RPMI7951 (cell line): ENCODE measurements around the gene MVB12B. TPM values are rescaled to one million over a fixed set of nuclear protein-coding genes. Genes with fewer than 3 reads are reported as not detected.

ENCODE experiments used
- DNase-seq: peaks from one replicate; pipeline ENCODE4 v3.0.0-alpha.2; 2012; ENCODE audit warnings: low read depth
- total RNA-seq: library from RNA; depleted of rRNA; stranded (reverse); fragments of >200 nt; shearing (Covaris generic); gene quantifications from 2 replicates; pipeline ENCODE4 v1.2.3, GENCODE V29; 2014

Gene MVB12B
- total RNA-seq, 1 experiment from 2014 or later = 2.2 TPM

DNA sequence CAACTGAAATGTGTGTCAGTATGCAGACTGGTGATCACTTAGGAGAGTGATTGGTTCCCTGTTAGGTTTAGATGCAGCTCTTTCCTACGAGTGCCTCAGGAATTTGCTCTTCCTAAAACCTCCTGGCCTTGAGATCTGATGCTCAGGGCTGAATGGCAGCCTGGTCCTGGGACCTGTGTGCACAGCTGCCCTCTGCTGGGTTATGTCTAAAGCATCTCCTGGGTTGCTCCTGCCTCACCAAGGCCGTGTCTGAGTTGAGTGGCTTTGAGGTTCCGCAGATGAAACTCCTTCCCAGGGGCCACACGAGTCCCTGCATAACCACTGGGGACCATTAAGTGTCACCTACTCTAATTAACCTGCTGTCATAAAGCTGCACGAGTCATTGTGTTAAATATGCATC, 59.5 kb downstream of the MVB12B start:
- no peak for DNase-seq

DNA sequence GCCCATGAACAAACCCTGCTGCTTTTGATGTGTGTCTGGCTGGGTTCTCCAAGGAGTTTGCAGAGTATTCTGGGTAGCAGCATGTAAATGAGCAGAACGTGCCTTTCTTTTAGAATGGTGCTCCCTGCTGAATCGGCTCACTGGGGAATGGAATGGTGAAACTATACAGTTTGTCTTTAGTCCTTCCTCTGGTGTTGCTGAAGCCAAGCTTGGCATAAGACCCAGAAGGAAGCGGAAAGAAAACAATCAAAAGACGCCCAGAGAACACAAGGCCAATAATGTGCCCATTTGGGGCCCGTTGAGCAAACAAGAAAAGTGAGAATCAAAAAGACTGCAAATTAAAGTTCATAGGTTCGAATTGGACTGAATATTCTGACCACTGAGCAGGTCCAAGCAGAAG, 60.1 kb downstream of the MVB12B start:
- no peak for DNase-seq

DNA sequence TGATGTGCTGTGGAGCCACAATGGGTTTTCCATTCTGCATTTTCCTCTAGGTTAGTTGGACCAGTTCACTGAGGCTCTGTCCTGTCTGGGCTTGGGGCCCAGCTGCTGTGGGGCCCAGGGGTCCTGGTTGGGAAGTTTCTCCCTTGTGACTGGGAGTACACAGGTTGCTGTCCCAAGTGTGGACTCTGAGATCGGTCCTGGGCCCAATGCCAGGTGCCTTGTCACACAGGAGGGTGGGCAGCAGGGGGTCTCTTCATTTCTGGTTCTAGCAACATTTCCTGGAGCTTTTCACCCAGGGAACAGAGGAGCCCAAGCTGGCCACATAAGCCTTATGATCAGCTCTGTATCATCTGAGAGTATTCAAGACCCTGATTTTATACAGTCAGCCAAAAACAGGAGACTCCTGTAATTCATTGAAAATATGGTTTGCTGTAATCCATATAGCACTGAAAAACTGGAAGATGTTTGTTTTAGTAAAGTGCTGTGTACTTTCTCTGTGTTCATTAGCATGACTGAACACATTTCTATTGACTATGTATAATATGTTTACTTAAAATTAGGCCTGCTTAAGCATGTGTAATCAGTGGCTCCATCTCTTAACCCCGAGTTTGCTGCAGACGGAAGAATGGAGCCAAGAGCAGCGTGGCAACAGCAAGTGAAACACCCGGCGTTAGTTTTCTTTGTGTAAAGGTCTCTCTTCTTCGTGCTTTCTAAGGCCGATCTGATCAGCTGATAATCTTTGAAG, 62.5 kb downstream of the MVB12B start:
- no peak for DNase-seq

DNA sequence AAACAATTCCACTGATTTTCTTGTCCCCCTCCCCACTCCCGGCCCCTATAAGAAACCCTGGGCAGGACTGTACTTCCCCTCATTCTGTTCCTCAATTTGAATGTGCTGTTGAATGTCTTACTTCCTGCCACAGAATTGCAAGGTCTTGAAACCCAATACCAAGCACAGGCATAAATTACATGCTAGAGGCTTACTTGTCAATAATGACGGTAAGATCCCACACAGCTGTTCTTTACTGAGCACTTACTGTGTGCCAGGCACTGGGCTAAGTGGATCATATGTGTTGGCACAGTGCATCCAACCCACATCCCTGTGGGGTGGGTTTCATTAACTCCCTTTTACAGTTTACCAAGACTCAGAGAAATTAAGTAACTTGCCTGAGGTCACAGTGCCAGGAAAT, 63.4 kb downstream of the MVB12B start:
- no peak for DNase-seq

DNA sequence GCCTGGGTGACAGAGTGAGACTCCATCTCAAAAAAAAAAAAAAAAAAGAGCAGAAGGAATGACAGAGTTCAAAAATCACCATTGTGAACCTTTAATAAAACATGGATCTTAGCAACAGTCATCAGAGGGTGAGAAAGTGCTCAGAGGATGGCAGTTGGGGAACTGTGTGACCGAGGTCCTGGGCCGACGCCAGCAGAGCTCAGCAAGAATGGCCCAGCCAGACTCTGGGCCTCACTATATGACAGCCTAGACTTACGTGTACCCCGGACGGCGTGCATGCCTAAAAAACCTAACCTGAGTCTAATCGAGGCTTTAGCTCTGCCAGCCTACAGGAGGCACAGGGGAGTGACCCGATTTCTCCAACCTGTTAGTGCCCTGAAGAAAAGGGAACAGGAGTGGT, 64.3 kb downstream of the MVB12B start:
- DNase-seq = no peak

DNA sequence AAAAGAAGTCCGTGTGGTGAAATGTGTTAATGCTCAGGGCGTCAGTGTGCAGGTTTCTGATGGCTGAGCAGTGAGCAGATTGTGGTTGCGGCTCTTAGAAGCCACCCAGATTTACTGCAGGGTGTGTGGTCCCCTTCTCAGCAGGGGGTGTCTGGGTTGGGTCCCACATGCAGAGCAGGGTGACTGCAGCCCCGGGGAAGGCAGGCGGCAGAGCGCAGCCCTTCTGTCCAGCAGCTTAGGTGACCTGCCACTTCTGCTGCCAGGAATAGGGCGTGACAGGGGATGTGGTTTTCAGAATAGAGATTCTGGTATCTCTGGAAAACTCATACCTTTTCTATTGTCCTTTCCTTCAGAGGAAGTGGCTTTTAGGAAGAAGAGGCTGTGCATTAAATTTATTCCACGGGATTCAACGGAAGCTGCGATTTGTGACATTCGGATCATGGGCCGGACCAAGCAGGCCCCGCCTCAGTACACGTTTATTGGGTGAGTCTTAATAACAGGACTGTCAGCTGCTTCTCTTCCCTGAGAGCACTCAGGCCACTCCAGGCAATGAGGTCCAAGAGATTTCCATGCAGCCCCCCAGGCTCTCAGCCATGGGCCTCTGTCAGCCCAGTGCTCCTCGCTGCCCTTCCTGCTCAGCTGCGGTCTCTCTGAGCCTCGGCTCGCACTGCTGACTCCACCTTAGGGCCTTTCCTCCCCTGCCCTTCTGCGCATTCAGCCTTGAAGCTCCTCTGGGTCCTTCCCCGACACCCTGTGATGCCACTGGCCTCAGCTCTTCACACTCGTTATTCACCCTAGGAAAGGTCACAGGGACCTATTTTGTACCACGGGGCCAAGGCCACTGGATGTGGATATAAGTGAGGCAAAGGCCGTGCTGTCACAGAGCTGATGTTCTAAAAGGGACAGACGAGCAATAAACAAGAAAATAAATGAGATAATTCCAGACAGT, 65.4 kb downstream of the MVB12B start:
- no peak for DNase-seq

DNA sequence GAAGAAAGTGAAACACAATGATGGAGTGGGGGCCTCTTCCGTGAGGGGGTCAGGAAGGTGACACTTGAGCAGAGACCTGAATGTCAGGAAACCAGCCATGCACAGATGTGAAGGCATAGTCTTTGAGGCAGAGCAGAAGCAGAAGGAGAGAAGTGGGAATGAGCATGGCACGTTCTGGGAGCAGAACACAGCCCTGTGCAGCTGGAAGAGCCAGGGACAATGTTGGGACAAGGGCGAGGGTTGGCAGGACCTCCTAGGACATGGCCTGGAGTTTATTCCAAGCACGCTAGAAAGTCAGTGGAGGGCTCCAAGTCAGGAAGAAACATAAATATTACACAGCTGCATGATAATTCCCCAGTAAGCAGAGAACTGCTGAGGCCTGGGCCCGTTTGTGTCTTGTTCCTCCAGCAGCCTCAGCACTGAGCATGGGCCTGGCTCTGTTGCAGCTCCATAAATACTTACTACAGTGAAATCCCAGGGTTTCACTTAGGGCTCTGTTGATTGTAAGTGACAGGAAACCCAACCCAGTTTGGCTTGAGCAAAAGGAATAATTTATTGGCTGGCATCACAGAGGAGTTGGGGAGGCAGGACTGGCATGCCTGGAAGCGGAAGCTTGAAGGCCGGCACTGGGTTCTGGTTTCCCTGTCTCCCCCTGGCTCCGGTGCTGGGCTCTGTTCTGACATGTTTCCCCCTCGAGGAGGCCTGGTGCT, 66.2 kb downstream of the MVB12B start:
- no peak for DNase-seq

DNA sequence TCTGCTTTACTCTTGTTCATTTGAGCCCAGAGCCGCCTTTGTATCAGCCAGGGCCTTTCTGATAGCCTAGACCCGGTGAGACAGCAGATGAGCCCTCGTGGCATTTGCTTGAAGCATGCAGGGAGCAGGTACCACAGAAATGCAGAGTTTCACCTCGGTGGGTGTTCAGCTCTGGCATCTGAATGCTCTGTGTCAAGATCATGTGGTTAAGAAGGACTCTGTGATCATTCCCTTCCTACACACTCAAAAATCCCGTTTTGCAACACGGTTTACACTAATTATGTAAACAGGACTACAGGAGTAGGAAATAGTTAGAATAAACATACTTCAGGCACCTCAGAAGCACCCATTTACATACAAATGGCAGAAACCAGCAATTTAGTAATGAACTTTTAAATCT, 67.2 kb downstream of the MVB12B start:
- no peak for DNase-seq

DNA sequence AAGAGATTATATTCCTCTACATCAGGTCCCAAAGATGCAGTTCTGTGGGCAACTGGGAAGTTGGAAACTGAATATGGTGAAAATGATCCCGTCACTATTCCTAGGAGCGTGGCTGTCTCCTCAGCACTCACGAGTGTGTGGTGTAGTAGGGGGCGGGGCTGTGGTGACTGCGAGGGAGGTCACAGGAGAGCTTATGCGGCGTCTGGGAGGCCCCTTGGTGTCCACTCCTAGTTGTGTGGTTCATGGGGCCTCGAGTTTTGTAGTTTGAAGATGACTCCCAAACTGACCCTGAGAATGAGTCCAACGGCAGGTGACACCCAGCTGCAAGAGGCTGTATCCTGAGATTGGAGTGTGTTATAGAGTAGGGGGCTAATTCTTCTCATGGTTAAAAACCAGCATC, 68.2 kb downstream of the MVB12B start:
- DNase-seq = no peak

DNA sequence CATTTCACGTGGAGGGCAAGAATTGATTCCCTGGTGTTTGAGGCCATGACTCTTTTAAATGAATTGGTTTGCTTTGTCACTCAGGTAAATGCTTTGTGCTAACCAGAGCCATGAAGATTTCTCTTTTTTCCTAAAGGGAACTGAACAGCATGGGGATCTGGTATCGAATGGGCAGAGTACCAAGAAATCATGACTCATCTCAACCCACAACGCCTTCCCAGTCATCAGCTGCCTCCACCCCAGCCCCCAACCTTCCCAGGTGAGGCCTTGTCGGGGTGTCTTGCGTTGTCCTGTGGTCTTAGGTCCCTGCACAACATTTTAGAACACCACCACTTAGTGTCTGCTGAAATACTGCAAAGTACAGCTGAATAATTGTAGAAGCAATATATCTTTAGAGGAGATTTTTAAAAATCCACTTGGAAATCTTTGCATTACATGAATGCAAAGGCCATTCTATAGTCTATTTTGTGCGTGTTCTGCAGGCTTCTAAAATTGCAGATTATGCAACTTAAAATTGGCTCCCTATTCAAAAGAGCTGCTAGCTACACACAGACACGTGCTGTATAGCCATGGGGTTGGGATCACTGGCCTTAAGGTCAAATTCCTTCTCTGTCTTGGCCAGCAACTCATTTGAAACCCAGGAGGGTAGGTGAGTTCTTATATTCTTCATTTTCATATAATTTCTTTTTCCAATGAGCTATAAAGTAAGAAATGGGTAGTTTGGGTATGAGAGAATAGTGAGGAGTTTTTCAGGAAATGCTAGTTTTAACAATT, 69.0 kb downstream of the MVB12B start:
- peak; percentile 62 for DNase-seq

DNA sequence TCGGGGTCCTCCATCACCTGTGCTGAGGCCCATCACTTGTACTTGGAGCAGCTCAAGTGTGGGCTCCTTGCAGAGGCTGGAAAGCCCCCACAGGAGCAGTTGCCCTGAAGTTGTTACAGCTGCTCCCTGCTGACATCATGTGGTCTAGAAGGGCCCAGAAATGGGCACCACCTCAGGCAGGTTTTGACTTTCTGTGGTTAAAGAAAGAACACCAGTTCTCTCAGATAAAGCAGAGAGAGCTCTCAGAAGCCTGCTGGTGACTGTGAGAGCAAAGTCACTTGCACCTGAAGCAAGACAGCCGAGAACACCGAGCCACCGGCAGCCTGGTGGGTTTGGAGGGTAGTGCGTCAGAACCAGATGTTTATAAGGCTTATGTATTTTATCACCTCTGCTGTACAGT, 70.4 kb downstream of the MVB12B start:
- DNase-seq = no peak

DNA sequence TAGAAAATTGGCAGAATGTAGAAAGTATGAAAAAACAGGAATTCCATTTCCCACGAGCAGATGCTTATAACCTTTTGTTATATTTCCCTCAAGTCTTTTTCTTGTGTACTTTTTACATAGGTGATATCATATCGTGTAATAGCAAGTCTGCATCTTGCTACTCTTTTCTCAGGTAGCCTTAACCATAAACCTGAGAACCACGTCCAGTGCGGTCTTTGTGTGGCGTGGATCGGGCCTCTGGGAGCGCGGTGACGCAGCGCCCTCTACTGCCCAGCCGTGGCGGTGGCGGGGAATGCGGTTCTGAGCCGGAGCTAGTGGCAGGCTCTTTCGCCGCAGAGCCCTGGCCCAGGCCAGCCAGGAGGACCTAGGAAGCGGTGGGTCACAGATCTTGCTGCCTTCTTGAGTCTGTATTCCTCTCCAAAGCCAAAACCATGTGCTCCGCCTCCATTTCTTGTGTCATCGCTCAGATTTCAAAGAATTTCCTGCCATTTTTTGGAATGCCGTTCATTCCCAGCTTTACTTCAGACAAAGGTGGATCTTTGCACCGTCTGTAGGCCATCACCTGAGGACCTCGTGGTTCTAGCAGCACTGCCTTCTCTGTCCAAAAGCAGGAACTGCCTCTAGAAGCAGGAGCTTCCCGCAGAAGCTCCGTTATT, 71.9 kb downstream of the MVB12B start:
- DNase-seq = peak; percentile 9

DNA sequence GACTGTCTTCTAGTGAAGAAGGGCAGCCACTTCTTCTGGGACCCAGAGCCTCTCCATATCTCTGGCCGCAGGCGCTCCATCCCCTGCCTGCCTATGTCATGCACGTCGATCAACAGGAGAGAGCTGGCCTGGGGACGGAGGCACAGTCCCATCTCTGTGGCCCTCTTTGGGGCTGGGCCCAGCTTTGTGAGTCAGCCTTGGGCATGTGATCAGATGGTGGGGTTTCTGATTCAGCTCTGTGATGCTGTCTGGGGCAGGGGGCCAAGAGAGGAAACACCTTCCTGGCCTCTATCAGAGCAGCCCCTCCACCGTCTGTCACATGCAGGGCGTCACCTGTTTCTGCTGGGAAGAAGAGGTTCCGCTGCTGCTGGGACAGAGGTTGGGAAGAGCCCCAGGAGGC, 72.6 kb downstream of the MVB12B start:
- no peak for DNase-seq

DNA sequence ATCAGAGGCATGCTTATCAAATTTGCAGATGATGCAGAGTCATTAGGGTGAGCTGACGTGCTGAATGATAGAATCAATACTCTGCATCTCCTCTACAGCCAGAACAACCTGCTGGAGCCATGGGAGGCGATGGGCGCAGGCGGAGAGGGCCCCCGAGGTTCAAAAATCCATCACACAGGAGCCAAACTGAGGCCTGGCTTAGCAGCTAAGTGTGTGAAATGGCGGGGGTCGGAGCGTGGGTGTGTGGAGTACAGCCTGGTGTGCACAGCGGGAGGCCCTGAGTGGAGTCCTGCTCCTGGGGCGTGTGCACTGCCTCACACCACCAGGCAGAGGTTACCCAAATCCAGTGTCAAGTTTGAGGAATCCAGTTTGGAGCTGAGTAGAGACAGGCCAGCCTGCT, 73.2 kb downstream of the MVB12B start:
- DNase-seq = no peak

DNA sequence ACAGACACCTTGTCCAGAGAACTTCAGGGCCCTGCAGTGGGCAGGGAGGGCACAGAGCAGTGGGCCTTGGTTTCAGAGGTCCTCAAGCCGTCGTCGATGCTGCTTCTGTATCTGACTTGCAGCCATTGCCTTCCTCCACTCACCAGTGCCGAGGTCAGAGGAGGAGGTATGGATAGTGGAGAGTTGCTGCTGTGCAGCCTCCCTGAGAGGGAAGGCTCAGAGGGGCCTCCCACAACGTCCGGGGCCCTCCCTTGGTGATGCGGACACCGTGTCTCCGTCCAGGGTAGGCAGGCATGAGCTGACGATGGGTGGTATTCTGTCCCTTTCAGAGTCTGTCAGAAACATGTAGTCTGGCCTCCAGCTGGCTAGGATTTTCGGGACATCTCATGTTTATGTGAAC, 73.9 kb downstream of the MVB12B start:
- DNase-seq = no peak

DNA sequence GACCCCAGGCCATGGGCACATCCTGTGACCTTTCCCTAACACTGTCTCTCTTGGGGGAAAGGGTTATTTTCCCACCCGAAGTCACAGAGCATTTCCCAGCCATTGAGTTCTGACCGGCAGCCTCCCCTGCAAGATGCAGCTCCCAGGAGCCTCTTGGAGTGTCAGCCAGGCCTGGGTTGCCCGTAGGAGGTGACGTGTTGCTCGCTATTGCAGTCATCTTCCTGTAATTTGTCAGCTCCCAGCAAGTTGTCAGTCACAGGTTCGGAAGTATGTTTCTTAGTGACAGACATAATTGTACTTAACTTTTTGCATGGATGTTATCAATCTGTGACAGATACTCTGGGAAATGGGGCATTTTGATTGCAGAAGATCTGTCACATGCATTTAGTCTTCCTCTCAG, 74.5 kb downstream of the MVB12B start:
- no peak for DNase-seq

DNA sequence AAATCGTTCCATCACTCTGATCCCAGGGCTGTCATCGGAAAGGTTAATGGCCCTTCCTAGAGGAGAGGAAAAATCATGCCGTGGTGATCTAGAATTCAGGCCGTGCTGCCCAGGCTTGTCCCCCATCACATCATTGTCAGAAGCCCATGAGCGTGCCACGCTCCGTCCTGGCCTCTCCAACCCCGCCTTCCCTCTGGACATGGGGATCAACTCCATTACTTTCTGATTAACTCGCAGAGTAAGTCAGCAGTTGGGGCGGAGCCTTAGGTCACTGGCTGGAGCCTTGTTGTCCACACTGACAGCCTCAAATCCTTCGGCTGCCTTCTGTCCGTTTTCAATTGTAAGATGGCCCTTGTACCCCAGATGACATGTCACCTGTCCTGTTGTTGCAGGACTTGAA, 75.0 kb downstream of the MVB12B start:
- no peak for DNase-seq

DNA sequence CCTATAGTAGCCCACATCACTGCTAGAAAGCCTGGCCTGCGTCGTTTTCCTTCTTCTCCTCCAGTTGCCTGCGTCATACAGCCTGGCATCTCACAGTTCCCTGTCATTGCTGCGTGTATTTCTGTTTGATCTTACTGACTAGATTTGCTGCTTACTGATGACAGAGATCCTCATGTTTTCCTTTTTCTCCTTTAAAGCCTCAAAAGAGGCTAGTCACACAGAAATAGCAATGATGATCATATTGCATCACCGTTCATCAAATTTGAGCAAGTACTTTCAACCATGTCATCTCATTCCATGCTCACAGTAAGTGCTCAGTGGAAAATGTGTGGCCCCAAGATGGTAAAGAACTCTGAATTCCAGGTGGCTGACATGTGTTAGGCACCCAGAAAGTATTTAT, 76.8 kb downstream of the MVB12B start:
- DNase-seq = no peak

DNA sequence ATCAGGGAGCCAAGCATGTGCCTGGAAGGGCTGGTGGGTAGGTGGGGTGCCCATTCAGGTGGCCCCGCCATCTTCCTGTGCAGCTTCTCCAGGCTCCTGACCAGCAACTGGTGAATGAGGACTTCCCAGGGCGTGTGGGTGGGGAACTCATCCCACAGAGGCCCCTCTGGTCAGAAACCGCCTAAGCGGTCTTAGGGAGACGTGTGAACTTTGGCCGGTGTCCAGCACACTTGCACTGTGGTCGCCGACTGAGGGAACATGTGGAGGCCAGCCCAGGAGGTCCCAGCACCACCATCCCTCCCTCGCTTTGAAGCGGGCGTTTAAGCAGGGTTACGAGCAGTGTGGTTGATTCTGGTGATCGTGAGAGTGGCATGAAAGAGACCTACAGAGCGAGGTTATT, 77.8 kb downstream of the MVB12B start:
- DNase-seq = no peak

DNA sequence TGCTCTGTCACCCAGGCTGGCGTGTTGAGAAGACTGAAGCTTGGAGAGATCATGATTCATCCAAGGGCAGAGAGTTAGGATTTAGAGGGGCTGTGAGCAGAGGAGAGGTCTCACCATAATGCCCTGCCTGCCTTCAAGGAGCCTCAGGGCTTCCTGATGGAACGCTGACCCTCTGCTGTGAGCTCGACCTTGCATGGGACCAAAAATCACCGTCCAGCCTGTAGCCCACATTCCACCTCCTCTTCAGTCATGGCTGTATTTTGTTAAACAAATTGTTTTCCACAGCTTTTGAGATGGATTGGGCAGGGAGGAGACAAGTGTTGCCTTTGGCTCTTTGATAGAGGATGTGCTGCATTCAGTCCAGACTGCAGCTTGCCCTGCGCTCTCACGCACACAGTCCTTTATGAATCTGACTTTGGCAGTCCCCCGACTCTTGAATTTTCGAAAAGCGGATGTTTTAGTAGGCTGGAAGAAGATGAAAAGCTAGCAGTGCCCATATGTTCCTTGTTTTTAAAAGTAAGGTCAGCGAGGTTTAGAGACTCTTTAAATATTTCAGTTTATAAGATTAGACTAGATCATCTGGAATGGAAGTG, 79.5 kb downstream of the MVB12B start:
- no peak for DNase-seq
